ENCODE results near the gene MACROD2. TPM values are rescaled to one million over a fixed set of nuclear protein-coding genes. Genes with fewer than 3 reads are reported as not detected.

Gene MACROD2
- total RNA-seq, 1 experiment from 2014 or later = 1.6 TPM

GRCh38 chr20:15026759-15027158, 1031.4 kb downstream of the MACROD2 start:
- DNase-seq = no peak
- Histone ChIP-seq H2AFZ (ENCODE audit: low read length) (no peak overlapping the region), H3K27me3 (ENCODE audit: insufficient read depth, low read length) (no peaks in the 10 kb centered on the region), H2BK15ac (ENCODE audit: low read depth, low read length) (no peak overlapping the region), H2BK20ac (ENCODE audit: low read depth, low read length, poor library complexity, severe bottlenecking) (no peak overlapping the region), H3K79me1 (ENCODE audit: insufficient read depth, low read depth, low read length, poor library complexity, severe bottlenecking) (no peaks in the 10 kb centered on the region), H4K91ac (ENCODE audit: insufficient read length, low read depth, low read length) (no peak overlapping the region), H3K4me2 (ENCODE audit: insufficient read depth, insufficient read length, low read length) (no peak overlapping the region), H3K79me2 (ENCODE audit: insufficient read depth, low read length) (no peaks in the 10 kb centered on the region), H3K18ac (ENCODE audit: insufficient read length, low read depth, low read length) (no peak overlapping the region), H2BK12ac (ENCODE audit: insufficient read length, low read depth, low read length) (no peak overlapping the region), H3K14ac (ENCODE audit: insufficient read depth, low read length) (no peak overlapping the region), H4K5ac (ENCODE audit: insufficient read length, low read depth, low read length) (no peak overlapping the region), H2BK5ac (ENCODE audit: insufficient read length, low read length) (no peak overlapping the region), H3K9ac (ENCODE audit: extremely low read depth, insufficient read length, low read length) (no peak overlapping the region), H3T11ph (ENCODE audit: low read length) (no peak overlapping the region), H3K4me1 (ENCODE audit: insufficient read depth, low read length) (no peaks in the 10 kb centered on the region), H4K8ac (replicated peaks; ENCODE audit: insufficient read length, low read depth, low read length) (no peak overlapping the region), H4K20me1 (ENCODE audit: control insufficient read depth, insufficient read depth, insufficient read length) (no peaks in the 10 kb centered on the region), H2BK120ac (ENCODE audit: low read depth, low read length, poor library complexity, severe bottlenecking) (no peak overlapping the region), H3K27ac (ENCODE audit: insufficient read length, low read depth, low read length) (no peak overlapping the region), H2AK5ac (ENCODE audit: insufficient read length, low read length) (no peak overlapping the region), H3K23ac (ENCODE audit: insufficient read length, low read depth, low read length) (no peak overlapping the region), H3K4ac (ENCODE audit: low read depth, low read length) (no peak overlapping the region), H3K23me2 (ENCODE audit: insufficient read length, low read depth, low read length, poor library complexity, severe bottlenecking) (no peaks in the 10 kb centered on the region), H3K9me3 (ENCODE audit: control insufficient read depth, low read depth, low read length) (no peaks in the 10 kb centered on the region), H3K56ac (ENCODE audit: insufficient read length, low read depth, low read length) (no peak overlapping the region)
- no peak for TF ChIP-seq CTCF (conservative IDR thresholded peaks at IDR 0.05)
- H3K27ac Mint-ChIP-seq = peak overlapping the region in 1 of 3 experiments; percentile 22; a peak in 1 of 7 replicates
- H3K27me3 Mint-ChIP-seq (ENCODE audit: low read depth) = no peaks in the 10 kb centered on the region
- peaks cover 0 to 3% of the 10 kb centered on the region in 2 experiments; a peak in 3 of 5 replicates for H3K9me3 Mint-ChIP-seq
- WGBS (ENCODE audit: extremely low coverage, insufficient read length, low lambda C conversion rate) = no CpG with 5 or more reads among the region's 1 CpG
- H3K36me3 Mint-ChIP-seq (ENCODE audit: insufficient read depth in 1 of 3, low read depth in 3 of 3) = no peaks in the 10 kb centered on the region; a peak in 1 of 7 replicates
- no peak overlapping the region for H3K4me3 Mint-ChIP-seq
- H3K4me1 Mint-ChIP-seq = no peaks in the 10 kb centered on the region

Data from H9 (cell line).